ENCODE data around the gene SETX.
"Not testable (repeated sequence)": the region's sequence is repeated elsewhere in the genome, so short reads cannot be mapped to it uniquely, and the experiment has no call there.

The SETX gene

GRCh38 chr9:132283165-132283564 is 71.6 kb downstream of the SETX start:
- DNase-seq (ENCODE audit: low read depth in 2 of 2) = no peak

GRCh38 chr9:132274861-132275260 is 79.9 kb downstream of the SETX start:
- no peak for DNase-seq (ENCODE audit: low read depth in 2 of 2)

DNA sequence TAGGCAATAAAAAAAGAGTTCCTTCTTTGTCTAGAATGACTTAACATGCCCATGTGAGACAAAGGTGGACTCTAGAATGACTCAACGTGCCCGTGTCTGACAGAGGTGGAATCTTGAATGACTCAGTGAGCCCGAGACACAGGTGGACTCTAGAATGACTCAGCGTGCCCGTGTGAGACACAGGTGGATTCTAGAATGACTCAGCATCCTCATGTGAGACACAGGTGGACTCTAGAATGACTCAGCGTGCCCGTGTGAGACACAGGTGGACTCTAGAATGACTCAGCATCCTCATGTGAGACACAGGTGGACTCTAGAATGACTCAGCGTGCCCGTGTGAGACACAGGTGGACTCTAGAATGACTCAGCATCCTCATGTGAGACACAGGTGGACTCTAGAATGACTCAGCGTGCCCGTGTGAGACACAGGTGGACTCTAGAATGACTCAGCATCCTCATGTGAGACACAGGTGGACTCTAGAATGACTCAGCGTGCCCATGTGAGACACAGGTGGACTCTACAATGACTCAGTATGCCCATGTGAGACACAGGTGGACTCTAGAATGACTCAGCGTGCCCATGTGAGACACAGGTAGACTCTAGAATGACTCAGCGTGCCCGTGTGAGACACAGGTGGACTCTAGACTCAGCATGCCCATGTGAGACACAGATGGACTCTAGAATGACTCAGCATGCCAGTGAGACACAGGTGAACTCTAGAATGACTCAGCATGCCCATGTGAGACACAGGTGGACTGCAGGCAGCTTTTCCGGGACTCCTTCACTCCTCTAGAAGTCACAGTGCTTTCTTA is 84.9 kb downstream of the SETX start:
- not testable (repeated sequence) for DNase-seq (ENCODE audit: low read depth in 2 of 2)

DNA sequence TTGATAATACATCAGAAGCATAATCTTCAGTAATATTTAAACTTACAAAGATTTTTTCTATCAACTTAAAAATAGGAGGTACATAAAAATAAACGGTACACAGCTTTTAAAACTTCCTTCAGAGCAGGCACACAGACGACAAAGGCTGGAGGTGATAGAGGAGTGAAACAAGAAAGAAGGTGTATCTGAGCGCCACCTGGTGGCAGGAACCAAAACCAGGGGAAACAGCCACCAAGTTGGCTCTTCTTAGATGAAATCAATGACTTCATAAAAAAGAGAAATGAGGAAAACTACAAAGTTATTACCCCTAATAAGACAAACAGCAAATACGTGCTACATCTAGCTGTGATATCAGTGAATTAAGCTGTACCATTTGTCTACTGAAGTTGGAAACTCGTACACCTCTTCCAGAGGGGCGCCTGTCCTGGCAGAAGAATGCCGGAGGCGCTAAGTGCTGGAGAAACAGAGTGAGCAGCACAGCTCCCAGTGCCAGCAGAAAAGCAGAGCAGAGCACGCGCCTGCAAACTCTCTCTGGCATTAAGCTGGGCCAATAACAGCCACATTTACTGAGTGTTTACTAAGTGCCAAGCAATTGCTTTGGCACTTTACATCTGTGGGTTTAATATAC is 85.9 kb downstream of the SETX start:
- no peak for DNase-seq (ENCODE audit: low read depth in 2 of 2)

DNA sequence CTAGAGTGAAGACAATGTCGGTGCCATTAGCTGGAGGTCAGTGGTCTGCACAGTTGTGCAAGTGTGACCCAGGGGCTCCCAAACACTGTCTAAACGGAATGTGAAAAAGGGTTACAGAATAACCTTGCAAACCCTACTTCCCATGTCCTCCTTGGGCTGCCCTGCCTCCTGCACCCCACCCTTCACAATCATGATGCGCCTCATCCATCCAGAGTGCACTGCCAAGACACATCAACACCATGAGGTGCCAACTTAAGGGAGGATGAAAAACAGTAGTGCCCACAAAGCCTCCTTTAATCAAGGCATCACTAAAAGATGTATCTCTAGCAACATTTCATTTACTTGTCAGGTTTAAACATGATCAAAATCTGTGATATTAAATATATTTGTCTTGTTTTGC is 87.1 kb downstream of the SETX start:
- no peak for DNase-seq (ENCODE audit: low read depth in 2 of 2)

DNA sequence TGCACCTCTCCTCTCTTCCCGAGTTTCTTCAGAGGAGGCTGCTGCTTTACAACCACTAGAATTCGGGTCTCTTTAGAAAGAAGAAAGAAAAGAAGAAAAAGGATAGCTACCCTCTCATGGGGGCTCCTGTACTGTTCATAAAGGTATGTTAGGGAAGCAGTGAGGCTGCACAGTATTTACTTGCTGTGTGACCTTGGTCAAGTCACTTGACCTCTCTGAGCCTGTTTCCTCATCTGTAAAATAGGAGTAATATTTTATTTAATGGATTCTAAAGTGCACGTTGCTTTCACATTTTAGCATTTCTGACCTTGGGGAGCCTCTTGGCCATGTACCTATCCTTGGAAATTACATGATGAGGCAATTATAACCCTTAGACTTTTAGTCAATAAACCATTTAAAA is 88.8 kb downstream of the SETX start:
- DNase-seq (ENCODE audit: low read depth in 2 of 2) = no peak

GRCh38 chr9:132260846-132261245 is 93.9 kb downstream of the SETX start:
- DNase-seq (ENCODE audit: low read depth in 2 of 2) = no peak

GRCh38 chr9:132250324-132251262 is 104.2 kb downstream of the SETX start:
- no peak for DNase-seq (ENCODE audit: low read depth in 2 of 2)

DNA sequence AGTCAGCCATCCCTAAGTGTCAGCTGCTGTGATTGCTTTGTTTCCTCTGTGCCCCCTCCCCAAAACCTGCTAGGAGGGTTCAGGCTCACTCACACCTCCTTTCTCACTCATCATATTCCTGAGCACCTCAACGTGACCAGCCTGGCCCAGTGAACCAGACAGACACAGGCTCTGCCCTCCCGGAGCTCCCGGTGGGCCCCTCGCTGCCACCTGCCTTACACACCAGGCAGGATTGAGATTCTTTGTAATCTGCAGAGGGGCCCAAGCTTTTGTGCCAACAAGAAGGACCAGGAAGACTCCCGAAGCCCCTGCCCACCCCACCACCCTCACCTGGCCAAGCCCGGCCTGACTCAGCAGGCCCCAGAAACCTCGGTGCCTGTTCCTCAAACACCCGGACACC is 105.1 kb downstream of the SETX start:
- no peak for DNase-seq (ENCODE audit: low read depth in 2 of 2)

- DNase-seq (ENCODE audit: low read depth in 2 of 2) = no peak
Measured at GRCh38 chr9:132249123-132249522, 105.7 kb downstream of the SETX start.

GRCh38 chr9:132247942-132248341 is 106.8 kb downstream of the SETX start:
- no peak for DNase-seq (ENCODE audit: low read depth in 2 of 2)

- DNase-seq (ENCODE audit: low read depth in 2 of 2) = no peak
Measured at GRCh38 chr9:132245465-132245864, 109.3 kb downstream of the SETX start.

- DNase-seq (ENCODE audit: low read depth in 2 of 2) = no peak
Measured at GRCh38 chr9:132244582-132245455, 110.0 kb downstream of the SETX start.

DNA sequence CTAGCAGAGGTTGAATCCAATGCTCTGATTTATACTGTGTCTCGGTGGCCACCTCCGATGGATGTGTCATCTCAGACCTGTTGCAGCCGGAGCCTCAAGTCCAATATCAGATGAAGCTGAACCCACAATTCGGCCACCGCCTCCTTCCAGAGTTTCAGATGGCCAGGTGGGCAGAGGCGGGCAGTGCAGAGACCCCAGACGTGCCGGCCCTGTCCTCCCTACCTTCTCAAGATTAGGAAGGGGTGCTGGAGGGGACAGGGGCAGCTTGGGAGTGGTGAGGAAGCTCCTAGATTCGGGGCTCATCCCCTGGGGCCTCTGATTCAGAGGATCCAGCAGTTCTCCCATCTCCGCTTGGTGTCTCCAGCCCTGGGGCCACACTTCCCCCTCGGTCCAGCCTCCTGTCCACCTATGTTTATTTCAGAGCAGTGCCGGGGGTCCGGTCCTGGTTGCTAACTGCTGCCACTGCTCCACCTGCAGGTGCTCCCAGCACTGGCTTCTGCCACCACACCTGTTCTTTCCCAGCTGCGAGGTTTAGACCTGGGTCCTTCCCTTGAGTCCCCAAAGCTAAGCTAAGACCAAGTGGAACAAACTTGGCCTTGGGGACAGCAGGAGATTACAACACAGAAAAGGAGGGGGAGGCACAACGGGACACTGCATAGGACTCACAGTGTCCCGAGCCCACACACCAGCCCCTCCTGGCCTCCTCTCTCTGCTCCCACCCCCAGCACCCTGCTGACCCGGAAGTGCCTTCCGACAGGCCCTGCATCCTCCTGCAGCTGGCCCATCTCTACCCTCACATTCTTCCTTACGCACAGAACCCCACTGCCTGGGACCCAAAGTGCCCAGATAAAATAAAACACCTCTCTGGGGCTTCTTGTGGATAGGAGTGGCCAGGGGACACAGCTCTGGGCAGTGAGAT is 111.4 kb downstream of the SETX start:
- DNase-seq (ENCODE audit: low read depth in 2 of 2) = no peak

GRCh38 chr9:132242621-132243155 is 112.1 kb downstream of the SETX start:
- DNase-seq (ENCODE audit: low read depth in 2 of 2) = no peak

DNA sequence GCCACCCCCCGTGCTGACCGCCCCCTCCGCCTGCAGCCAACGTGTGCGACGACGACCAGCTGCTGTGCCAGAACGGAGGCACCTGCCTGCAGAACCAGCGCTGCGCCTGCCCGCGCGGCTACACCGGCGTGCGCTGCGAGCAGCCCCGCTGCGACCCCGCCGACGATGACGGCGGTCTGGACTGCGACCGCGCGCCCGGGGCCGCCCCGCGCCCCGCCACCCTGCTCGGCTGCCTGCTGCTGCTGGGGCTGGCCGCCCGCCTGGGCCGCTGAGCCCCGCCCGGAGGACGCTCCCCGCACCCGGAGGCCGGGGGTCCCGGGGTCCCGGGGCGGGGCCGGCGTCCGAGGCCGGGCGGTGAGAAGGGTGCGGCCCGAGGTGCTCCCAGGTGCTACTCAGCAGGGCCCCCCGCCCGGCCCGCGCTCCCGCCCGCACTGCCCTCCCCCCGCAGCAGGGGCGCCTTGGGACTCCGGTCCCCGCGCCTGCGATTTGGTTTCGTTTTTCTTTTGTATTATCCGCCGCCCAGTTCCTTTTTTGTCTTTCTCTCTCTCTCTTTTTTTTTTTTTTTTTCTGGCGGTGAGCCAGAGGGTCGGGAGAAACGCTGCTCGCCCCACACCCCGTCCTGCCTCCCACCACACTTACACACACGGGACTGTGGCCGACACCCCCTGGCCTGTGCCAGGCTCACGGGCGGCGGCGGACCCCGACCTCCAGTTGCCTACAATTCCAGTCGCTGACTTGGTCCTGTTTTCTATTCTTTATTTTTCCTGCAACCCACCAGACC is 112.8 kb downstream of the SETX start:
- no peak for DNase-seq (ENCODE audit: low read depth in 2 of 2)

- no peak for DNase-seq (ENCODE audit: low read depth in 2 of 2)
Measured at GRCh38 chr9:132241483-132241839, 113.3 kb downstream of the SETX start.

DNA sequence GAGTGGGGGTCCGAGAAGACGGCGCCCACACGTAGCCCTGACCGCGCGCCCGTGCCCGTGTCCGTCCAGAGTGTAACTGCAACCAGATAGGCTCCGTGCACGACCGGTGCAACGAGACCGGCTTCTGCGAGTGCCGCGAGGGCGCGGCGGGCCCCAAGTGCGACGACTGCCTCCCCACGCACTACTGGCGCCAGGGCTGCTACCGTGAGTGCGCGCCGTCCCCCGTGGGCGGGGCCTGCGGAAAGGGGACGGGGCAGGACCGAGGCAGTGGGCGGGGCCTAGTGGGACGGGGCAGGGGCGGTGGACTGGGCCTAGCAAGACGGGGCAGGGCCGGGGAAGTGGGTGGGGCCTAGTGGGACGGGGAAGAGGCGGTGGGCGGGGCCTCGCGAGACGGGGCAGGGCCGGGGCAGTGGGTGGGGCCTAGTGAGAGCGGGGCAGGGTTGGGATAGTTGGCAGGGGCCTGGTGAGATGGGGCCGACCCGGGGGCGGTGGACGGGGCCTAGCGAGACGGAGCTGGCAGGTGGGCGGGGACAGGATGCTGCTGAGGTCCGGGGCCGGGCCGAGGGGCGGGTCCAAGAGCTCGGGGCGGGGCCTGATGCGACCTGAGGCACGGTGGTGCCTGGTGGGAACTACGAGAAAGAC is 113.8 kb downstream of the SETX start:
- DNase-seq (ENCODE audit: low read depth in 2 of 2) = peak; percentile 58 to 59
